Stimulated activated CD8-positive, alpha-beta memory T cell treated with anti-CD3 and anti-CD28 coated beads, Interleukin-4, amount 100 ng/mL, for 24 hours (primary cell): Measurements from ENCODE around the gene COL2A1.

Experiments
- DNase-seq: peaks from one replicate; pipeline ENCODE4 v3.0.0-alpha.2; 2020; ENCODE audit warnings: low read depth

The COL2A1 gene

GRCh38 chr12:48012070-48012469 is 7.8 kb upstream of the COL2A1 start:
- DNase-seq, result no peak

GRCh38 chr12:48010366-48010970 is 6.2 kb upstream of the COL2A1 start:
- no peak for DNase-seq

- DNase-seq, result no peak
These were observed 5.2 kb upstream of the COL2A1 start for GRCh38 chr12:48009471-48009870.

GRCh38 chr12:48008950-48009349 is 4.7 kb upstream of the COL2A1 start:
- no peak for DNase-seq

- no peak for DNase-seq
These were observed 4.1 kb upstream of the COL2A1 start for GRCh38 chr12:48008349-48008748.

GRCh38 chr12:48007206-48007605 is 2.9 kb upstream of the COL2A1 start:
- DNase-seq, result no peak

- DNase-seq, result no peak
These were observed 1.4 kb upstream of the COL2A1 start for GRCh38 chr12:48005750-48006021.

GRCh38 chr12:48005001-48005749 is 899 bp upstream of the COL2A1 start:
- no peak for DNase-seq

GRCh38 chr12:48003226-48004052 is 837 bp downstream of the COL2A1 start:
- DNase-seq, result no peak

GRCh38 chr12:48002773-48003218 is 1.5 kb downstream of the COL2A1 start:
- DNase-seq, result no peak

- no peak for DNase-seq
These were observed 1.9 kb downstream of the COL2A1 start for GRCh38 chr12:48002414-48002730.

- DNase-seq, result no peak
These were observed 2.5 kb downstream of the COL2A1 start for GRCh38 chr12:48001505-48002413.

GRCh38 chr12:48000878-48001504 is 3.3 kb downstream of the COL2A1 start:
- no peak for DNase-seq

GRCh38 chr12:47999816-48000215 is 4.5 kb downstream of the COL2A1 start:
- DNase-seq, result no peak

GRCh38 chr12:47997321-47997720 is 7.0 kb downstream of the COL2A1 start:
- DNase-seq, result no peak

- no peak for DNase-seq
These were observed 8.3 kb downstream of the COL2A1 start for GRCh38 chr12:47995981-47996401.

GRCh38 chr12:47993491-47993890 is 10.8 kb downstream of the COL2A1 start:
- no peak for DNase-seq

- DNase-seq, result no peak
These were observed 11.5 kb downstream of the COL2A1 start for GRCh38 chr12:47992776-47993175.

- no peak for DNase-seq
These were observed 12.9 kb downstream of the COL2A1 start for GRCh38 chr12:47991106-47992061.

- no peak for DNase-seq
These were observed 13.7 kb downstream of the COL2A1 start for GRCh38 chr12:47990351-47991105.
